NCI-H2081 (cell line): Measurements from ENCODE around the gene SMARCA2.

ENCODE experiments used
- DNase-seq, 2 experiments: peaks; one replicate each; lab custom pipeline; 2025; lab: John Stamatoyannopoulos, UW

SMARCA2 gene

GRCh38 chr9:2015581-2016407 is 647 bp downstream of the SMARCA2 start:
- peak; percentile 57 to 65 for DNase-seq

- DNase-seq: peak; percentile 34 to 54
These were observed 1.5 kb downstream of the SMARCA2 start for GRCh38 chr9:2016408-2017330.

- peak; percentile 52 to 63 for DNase-seq
These were observed 2.4 kb downstream of the SMARCA2 start for GRCh38 chr9:2017331-2018161.

GRCh38 chr9:2018162-2018643 is 3.1 kb downstream of the SMARCA2 start:
- DNase-seq: no peak

GRCh38 chr9:2018764-2019558 is 3.8 kb downstream of the SMARCA2 start:
- no peak for DNase-seq

GRCh38 chr9:2019723-2020122 is 4.6 kb downstream of the SMARCA2 start:
- no peak for DNase-seq

GRCh38 chr9:2021731-2022130 is 6.6 kb downstream of the SMARCA2 start:
- no peak for DNase-seq

GRCh38 chr9:2022560-2022959 is 7.4 kb downstream of the SMARCA2 start:
- DNase-seq: no peak

GRCh38 chr9:2023042-2023441 is 7.9 kb downstream of the SMARCA2 start:
- no peak for DNase-seq

GRCh38 chr9:2023532-2023931 is 8.4 kb downstream of the SMARCA2 start:
- DNase-seq: no peak

- no peak for DNase-seq
These were observed 10.0 kb downstream of the SMARCA2 start for GRCh38 chr9:2024888-2025782.

- no peak for DNase-seq
These were observed 11.3 kb downstream of the SMARCA2 start for GRCh38 chr9:2026220-2026997.

GRCh38 chr9:2027543-2028160 is 12.5 kb downstream of the SMARCA2 start:
- DNase-seq: no peak

GRCh38 chr9:2028888-2029287 is 13.7 kb downstream of the SMARCA2 start:
- no peak for DNase-seq

- no peak for DNase-seq
These were observed 14.6 kb downstream of the SMARCA2 start for GRCh38 chr9:2029666-2030170.

- DNase-seq: no peak
These were observed 17.1 kb downstream of the SMARCA2 start for GRCh38 chr9:2032234-2032633.

- DNase-seq: no peak
These were observed 21.7 kb downstream of the SMARCA2 start for GRCh38 chr9:2036844-2037243.
